Pancreas (tissue), 10 donors: ENCODE results near the gene AZU1. TPM values are rescaled to one million over a fixed set of nuclear protein-coding genes. Genes with fewer than 3 reads are reported as not detected.

ENCODE experiments used
- ATAC-seq, 4 donors: fragments of 200-7000 bp; cut with Tn5 transposase; one replicate each; pipeline versions ENCODE4 v1.8.0 to v1.9.1; 2020; ENCODE audit warnings: mild to moderate bottlenecking in 4 of 4, moderate library complexity in 4 of 4
- DNase-seq, 6 donors: peaks; one replicate each; pipeline ENCODE4 v3.0.0-alpha.2; 2020
- FAIRE-seq: peaks from 2 replicates; lab custom pipeline; 2012; peaks lifted over from hg19 to GRCh38; lab: Jason Lieb, UNC
- H3K27ac ChIP-seq, 4 donors: fragments of 200-600 bp; sonication (generic); 1 replicate in 3 of 4; 2 replicates in 1 of 4; pipeline versions ENCODE4 v1.5.0 to v1.8.0; 2020
- H3K27me3 ChIP-seq, 4 donors: fragments of 200-600 bp; one replicate each; pipeline ENCODE4 v1.8.0; 2021
- H3K36me3 ChIP-seq, 3 donors: fragments of 200-600 bp; sonication (generic) in 1 of 3; one replicate each; pipeline versions ENCODE4 v1.5.0 to v1.8.0; 2020 to 2021
- H3K4me1 ChIP-seq, 3 donors: fragments of 200-600 bp; one replicate each; pipeline ENCODE4 v1.8.0; 2021
- H3K4me3 ChIP-seq, 4 donors: fragments of 200-600 bp; sonication (generic) in 2 of 4; one replicate each; pipeline versions ENCODE4 v1.5.0 to v1.8.0; 2020 to 2021
- H3K9me3 ChIP-seq, 4 donors: fragments of 200-600 bp; one replicate each; pipeline ENCODE4 v1.8.0; 2021
- CTCF ChIP-seq, 4 donors: fragments of 200-600 bp; sonication (generic) in 3 of 4; IDR thresholded peaks; one replicate each; pipeline versions ENCODE4 v1.5.0 to v1.8.0; 2021; ENCODE audit warnings: antibody characterized with exemption in 4 of 4
- WGBS, 2 donors: extraction: QIAGEN DNeasy Blood & Tissue Kit; methylation state at CpG; one replicate each; pipeline ENCODE4 v1.1.7; 2013; 5-methylcytosine and 5-hydroxymethylcytosine counted together
- intact Hi-C, 3 donors: fragments of 100-400 bp; cut with DNase I; formaldehyde crosslinking; loops; one replicate each; pipeline versions ENCODE4 v1.11.1 to v1.14.2; 2022
- polyA plus RNA-seq, 2 donors: library from polyadenylated mRNA; stranded (reverse); fragments of 200-250 nt; gene quantifications; one replicate each; pipeline ENCODE4 v1.2.3, GENCODE V29; 2013
- total RNA-seq, 6 donors: library from RNA; stranded (reverse); fragmentation: NEBNext Ultra II Directional in 4 of 6; extraction: Animal tissue kit (Norgen Biotek cat#: 25700) in 4 of 6; gene quantifications; one replicate each; pipeline versions ENCODE4 v1.2.1 to v1.2.4, GENCODE V29; 2021 to 2023
- donor health status: healthy with polysubstance abuse.
- donor health status: DM: no; HTN: no; CAD: no; lungs with moderate emphysema.
- donor health status: DM: no; HTN: no; CAD: no.
- donor health status: control.
- donor health status: control.
- donor health status: Bipolar disorder and iron deficiency.
- donor health status: DM: yes; HTN: yes; CAD: no.
- donor health status: DM: no; HTN: no; CAD: no.
- donor health status: DM: no; HTN: no; CAD: no.
- donor health status: DM: yes; HTN: yes; CAD: no.

AZU1 gene
- total and polyA plus RNA-seq, 8 donors: 0.35 TPM; not detected in 7

GRCh38 chr19:866769-867300 lies 39.2 kb downstream of the AZU1 start:
- peak in 1 of 6 donors; percentile 79 for DNase-seq
- no peak for FAIRE-seq
- 89 to 93% methylated on average over 25 to 38 of the region's 38 CpGs for WGBS, 2 donors
- Histone ChIP-seq H3K36me3 (peaks cover 0 to 14% (median 4%) of the 10 kb centered on the region in 3 donors), H3K4me1 (peaks cover 0 to 3% (median 0%) of the 10 kb centered on the region in 3 donors), H3K9me3 (no peaks in the 10 kb centered on the region), H3K27ac (no peak overlapping the region), H3K4me3 (no peak overlapping the region), H3K27me3 (no peaks in the 10 kb centered on the region)
- intact Hi-C loops: loop anchor here in 2 of 3 donors (5.0 to 10.0 kb wide), 3 partner anchors 40 to 118 kb away; partner anchors contain the start of genes KISS1R (in 1 of the 2) and WDR18 (in 1 of the 2)
- no peak for TF ChIP-seq CTCF (IDR thresholded peaks at IDR 0.05)
- ATAC-seq: no peak

GRCh38 chr19:867301-867793 lies 39.7 kb downstream of the AZU1 start:
- intact Hi-C loops: loop anchor here in 2 of 3 donors (5.0 to 10.0 kb wide), 3 partner anchors 40 to 117 kb away; partner anchors contain the start of genes KISS1R (in 1 of the 2) and WDR18 (in 1 of the 2)
- WGBS, 2 donors: 85 to 88% methylated on average over 16 of the region's 16 CpGs
- no peak for ATAC-seq

GRCh38 chr19:867855-868457 lies 40.3 kb downstream of the AZU1 start:
- Histone ChIP-seq H3K4me3 (no peak overlapping the region), H3K36me3 (peaks cover 0 to 14% (median 4%) of the 10 kb centered on the region in 3 donors), H3K27ac (no peak overlapping the region), H3K4me1 (peaks cover 0 to 3% (median 0%) of the 10 kb centered on the region in 3 donors), H3K9me3 (no peaks in the 10 kb centered on the region), H3K27me3 (no peaks in the 10 kb centered on the region)
- ATAC-seq (no peak), DNase-seq (peak in 1 of 6 donors; percentile 78), FAIRE-seq (no peak)
- intact Hi-C loops: loop anchor here in 2 of 3 donors (5.0 to 10.0 kb wide), 3 partner anchors 39 to 117 kb away; partner anchors contain the start of genes KISS1R (in 1 of the 2) and WDR18 (in 1 of the 2)
- TF ChIP-seq CTCF (IDR thresholded peaks at IDR 0.05): no peak
- 94 to 97% methylated on average over 32 to 39 of the region's 39 CpGs for WGBS, 2 donors

More at GRCh38 chr19:867301-867793, 39.7 kb downstream of the AZU1 start:
- peaks cover 0 to 3% (median 0%) of the 10 kb centered on the region in 3 donors for H3K4me1 ChIP-seq
- no peaks in the 10 kb centered on the region for H3K9me3 ChIP-seq
- TF ChIP-seq CTCF (IDR thresholded peaks at IDR 0.05): no peak
- DNase-seq (no peak), FAIRE-seq (no peak)
- no peaks in the 10 kb centered on the region for H3K27me3 ChIP-seq
- peaks cover 0 to 14% (median 4%) of the 10 kb centered on the region in 3 donors for H3K36me3 ChIP-seq
- no peak overlapping the region for H3K4me3 ChIP-seq
- no peak overlapping the region for H3K27ac ChIP-seq

GRCh38 chr19:868458-869244 lies 41.0 kb downstream of the AZU1 start:
- Histone ChIP-seq H3K4me1 (peaks cover 0 to 3% (median 0%) of the 10 kb centered on the region in 3 donors), H3K27ac (no peak overlapping the region), H3K27me3 (no peaks in the 10 kb centered on the region), H3K9me3 (no peaks in the 10 kb centered on the region), H3K36me3 (peaks cover 0 to 14% (median 4%) of the 10 kb centered on the region in 3 donors), H3K4me3 (no peak overlapping the region)
- DNase-seq (peak in 1 of 6 donors; percentile 74), FAIRE-seq (no peak), ATAC-seq (no peak)
- TF ChIP-seq CTCF (IDR thresholded peaks at IDR 0.05): no peak
- intact Hi-C loops: loop anchor here in 2 of 3 donors (5.0 to 10.0 kb wide), 3 partner anchors 39 to 116 kb away; partner anchors contain the start of genes KISS1R (in 1 of the 2) and WDR18 (in 1 of the 2)
- WGBS, 2 donors: 93 to 95% methylated on average over 29 to 34 of the region's 34 CpGs
